ENCODE results near the gene NEK7.

GRCh38 chr1:198212126-198212525, 55.3 kb downstream of the NEK7 start:
- no peak for TF ChIP-seq POLR2A (IDR thresholded peaks at IDR 0.05)
- TF ChIP-seq CTCF (IDR thresholded peaks at IDR 0.05): no peak

Data from uterus (tissue), 2 donors.